ENCODE results near the gene NCSTN. TPM values are rescaled to one million over a fixed set of nuclear protein-coding genes. Genes with fewer than 3 reads are reported as not detected.
A peak's percentile ranks its signal among the peaks of the same experiment; 100 is the strongest.

The NCSTN gene
- total RNA-seq, 6 donors from 2014 or later, result 55.9 to 116 (median 70.8) TPM

DNA sequence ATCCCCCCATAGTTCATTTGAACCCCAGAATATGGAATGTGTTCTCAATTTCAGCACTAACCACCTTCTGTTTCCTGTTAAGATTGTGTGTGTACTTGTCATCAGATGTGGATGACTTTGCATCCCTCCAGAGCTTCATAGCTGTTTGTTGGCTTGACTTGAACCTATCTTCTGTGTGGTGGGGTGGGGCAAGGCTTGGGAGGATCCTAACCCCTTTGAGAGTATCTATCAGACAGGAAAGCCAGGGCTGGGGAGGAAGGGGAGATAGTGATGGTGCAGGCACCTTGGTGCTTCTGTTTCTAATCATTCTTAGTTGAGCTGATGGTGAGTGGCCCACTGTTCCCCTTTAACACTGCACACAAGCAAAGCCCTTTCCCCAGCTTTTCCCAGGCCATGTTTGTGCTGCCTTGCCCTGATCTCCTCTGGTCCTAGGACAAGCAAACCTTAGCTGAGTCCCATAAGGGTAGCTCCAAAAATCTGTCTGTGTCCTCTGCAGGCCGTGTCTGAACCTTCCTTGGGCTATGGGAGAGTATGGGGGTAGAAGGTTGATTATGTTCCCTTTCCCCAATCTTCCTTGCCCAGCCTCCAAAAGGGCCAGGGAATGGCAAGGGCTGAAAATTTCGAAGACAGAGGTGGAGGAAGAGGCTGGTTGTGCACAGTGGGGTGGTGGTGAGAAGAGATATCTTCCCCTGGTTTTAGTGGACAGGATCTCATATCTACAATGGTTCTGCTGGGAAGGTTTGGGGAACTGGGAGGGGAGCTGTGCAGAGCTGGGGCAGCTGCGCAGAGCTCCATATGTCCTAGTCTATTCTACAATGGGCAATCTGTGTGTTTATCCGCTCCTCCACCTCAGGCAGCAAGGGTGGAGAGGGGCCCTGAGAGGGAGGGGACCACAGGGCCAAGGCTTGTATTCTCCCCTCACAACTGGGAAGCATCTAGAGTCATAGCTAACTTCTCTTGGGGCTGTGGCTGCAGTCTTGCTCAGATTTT, 25.0 kb downstream of the NCSTN start:
- Histone ChIP-seq H3K27me3 (no peaks in the 10 kb centered on the region), H3K9me3 (no peaks in the 10 kb centered on the region), H3K27ac (no peak overlapping the region), H3K4me1 (no peaks in the 10 kb centered on the region), H3K36me3 (no peaks in the 10 kb centered on the region), H3K4me3 (no peak overlapping the region)
- DNase-seq, result no peak
- 77 to 86% methylated on average over 4 of the region's 4 CpGs for WGBS, 2 donors
- ATAC-seq (ENCODE audit: low FRiP score in 2 of 2), result no peak
- TF ChIP-seq, protein P1, sequence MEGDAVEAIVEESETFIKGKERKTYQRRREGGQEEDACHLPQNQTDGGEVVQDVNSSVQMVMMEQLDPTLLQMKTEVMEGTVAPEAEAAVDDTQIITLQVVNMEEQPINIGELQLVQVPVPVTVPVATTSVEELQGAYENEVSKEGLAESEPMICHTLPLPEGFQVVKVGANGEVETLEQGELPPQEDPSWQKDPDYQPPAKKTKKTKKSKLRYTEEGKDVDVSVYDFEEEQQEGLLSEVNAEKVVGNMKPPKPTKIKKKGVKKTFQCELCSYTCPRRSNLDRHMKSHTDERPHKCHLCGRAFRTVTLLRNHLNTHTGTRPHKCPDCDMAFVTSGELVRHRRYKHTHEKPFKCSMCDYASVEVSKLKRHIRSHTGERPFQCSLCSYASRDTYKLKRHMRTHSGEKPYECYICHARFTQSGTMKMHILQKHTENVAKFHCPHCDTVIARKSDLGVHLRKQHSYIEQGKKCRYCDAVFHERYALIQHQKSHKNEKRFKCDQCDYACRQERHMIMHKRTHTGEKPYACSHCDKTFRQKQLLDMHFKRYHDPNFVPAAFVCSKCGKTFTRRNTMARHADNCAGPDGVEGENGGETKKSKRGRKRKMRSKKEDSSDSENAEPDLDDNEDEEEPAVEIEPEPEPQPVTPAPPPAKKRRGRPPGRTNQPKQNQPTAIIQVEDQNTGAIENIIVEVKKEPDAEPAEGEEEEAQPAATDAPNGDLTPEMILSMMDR (IDR thresholded peaks at IDR 0.05), result no peak
- TF ChIP-seq POLR2A (IDR thresholded peaks at IDR 0.05) (no peak), EP300 (IDR thresholded peaks at IDR 0.05) (no peak), POLR2AphosphoS5 (IDR thresholded peaks at IDR 0.05) (no peak)

DNA sequence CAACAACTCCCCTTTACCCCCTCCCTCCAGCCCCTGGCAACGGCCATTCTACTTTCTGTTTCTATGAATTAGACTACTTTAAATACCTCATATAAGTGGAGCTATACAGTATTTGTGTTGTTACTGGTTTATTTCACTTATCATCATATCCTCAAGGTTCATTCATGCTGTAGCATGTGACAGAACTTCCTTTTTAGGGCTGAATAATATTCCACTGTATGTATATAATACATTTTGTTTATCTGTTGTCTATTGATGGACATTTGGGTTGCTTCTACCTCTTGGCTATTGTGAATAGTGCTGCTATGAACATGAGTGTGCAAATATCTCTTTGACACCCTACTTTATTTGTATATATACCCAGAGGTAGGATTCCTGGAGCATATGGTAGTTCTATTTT, 25.9 kb downstream of the NCSTN start:
- H3K27ac ChIP-seq, result no peak overlapping the region

DNA sequence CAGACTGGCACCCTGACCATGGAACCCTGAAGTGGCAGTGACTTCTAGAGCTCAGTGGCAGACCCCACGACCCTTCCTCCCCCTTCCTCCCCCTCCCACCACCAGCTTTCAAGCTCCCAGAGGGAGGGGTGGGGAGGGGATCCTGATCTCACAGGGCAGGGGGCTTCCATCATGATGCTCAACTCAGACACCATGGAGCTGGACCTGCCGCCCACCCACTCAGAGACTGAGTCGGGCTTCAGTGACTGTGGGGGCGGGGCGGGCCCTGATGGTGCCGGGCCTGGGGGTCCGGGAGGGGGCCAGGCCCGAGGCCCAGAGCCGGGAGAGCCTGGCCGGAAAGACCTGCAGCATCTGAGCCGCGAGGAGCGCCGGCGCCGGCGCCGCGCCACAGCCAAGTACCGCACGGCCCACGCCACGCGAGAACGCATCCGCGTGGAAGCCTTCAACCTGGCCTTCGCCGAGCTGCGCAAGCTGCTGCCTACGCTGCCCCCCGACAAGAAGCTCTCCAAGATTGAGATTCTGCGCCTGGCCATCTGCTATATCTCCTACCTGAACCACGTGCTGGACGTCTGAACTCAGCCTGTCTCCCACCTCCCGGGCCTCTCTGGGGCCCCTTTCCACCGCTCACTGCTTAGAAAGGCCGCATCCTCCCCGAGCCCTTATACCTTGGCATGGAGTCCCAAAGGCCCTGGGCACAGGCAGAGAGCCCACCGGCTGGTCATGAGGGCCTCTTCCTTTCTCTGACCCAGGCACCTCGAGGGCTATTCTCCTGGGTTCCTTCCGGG, 27.6 kb downstream of the NCSTN start:
- Histone ChIP-seq H3K4me1 (peaks cover 0 to 8% (median 2%) of the 10 kb centered on the region in 4 donors), H3K9me3 (no peaks in the 10 kb centered on the region), H3K27ac (no peak overlapping the region), H3K36me3 (no peaks in the 10 kb centered on the region), H3K27me3 (no peaks in the 10 kb centered on the region), H3K4me3 (no peak overlapping the region)
- DNase-seq, result peak in 1 of 2 donors; percentile 78
- 81 to 88% methylated on average over 29 to 34 of the region's 42 CpGs for WGBS, 2 donors
- TF ChIP-seq, protein P1 (IDR thresholded peaks at IDR 0.05), result no peak
- TF ChIP-seq POLR2A (IDR thresholded peaks at IDR 0.05) (no peak), EP300 (IDR thresholded peaks at IDR 0.05) (no peak), POLR2AphosphoS5 (IDR thresholded peaks at IDR 0.05) (no peak)
- ATAC-seq (ENCODE audit: low FRiP score in 2 of 2), result no peak

More for the DNA sequence above, 25.9 kb downstream of the NCSTN start:
- no peaks in the 10 kb centered on the region for H3K9me3 ChIP-seq
- no peaks in the 10 kb centered on the region for H3K36me3 ChIP-seq
- WGBS, 2 donors, result 72 to 80% methylated on average over 1 of the region's 1 CpG
- H3K4me3 ChIP-seq, result no peak overlapping the region
- H3K4me1 ChIP-seq, result no peaks in the 10 kb centered on the region
- H3K27me3 ChIP-seq, result no peaks in the 10 kb centered on the region
- TF ChIP-seq POLR2A (IDR thresholded peaks at IDR 0.05), result no peak
- no peak for TF ChIP-seq POLR2AphosphoS5 (IDR thresholded peaks at IDR 0.05)
- TF ChIP-seq EP300 (IDR thresholded peaks at IDR 0.05), result no peak
- TF ChIP-seq, protein P1 (IDR thresholded peaks at IDR 0.05), result no peak
- no peak for DNase-seq
- no peak for ATAC-seq (ENCODE audit: low FRiP score in 2 of 2)

DNA sequence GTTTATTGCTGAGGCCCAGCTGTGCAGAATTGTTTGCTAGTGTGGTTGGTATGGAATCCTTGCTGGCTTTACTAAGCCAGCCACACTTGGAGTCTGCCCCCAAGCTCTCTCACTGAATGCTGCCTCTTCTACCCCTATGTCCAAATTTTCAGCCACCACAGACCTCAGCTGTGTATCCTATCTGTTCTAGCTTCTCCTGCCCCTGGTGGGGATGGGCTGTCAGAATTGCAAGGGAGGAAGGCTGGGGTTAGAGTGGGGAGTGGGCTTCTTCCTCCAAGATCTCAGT, 28.1 kb downstream of the NCSTN start:
- peaks cover 4 to 14% (median 7%) of the 10 kb centered on the region in 4 donors for H3K4me1 ChIP-seq
- H3K4me3 ChIP-seq, result no peak overlapping the region
- no peak overlapping the region for H3K27ac ChIP-seq
- no peaks in the 10 kb centered on the region for H3K27me3 ChIP-seq
- ATAC-seq (ENCODE audit: low FRiP score in 2 of 2) (no peak), DNase-seq (no peak)
- no peaks in the 10 kb centered on the region for H3K9me3 ChIP-seq
- no peaks in the 10 kb centered on the region for H3K36me3 ChIP-seq
- TF ChIP-seq, protein P1 (IDR thresholded peaks at IDR 0.05), result no peak
- TF ChIP-seq EP300 (IDR thresholded peaks at IDR 0.05), result no peak
- no peak for TF ChIP-seq POLR2AphosphoS5 (IDR thresholded peaks at IDR 0.05)
- TF ChIP-seq POLR2A (IDR thresholded peaks at IDR 0.05), result no peak

Data from upper lobe of left lung (tissue), 6 donors.